Activated CD8-positive, alpha-beta memory T cell treated with anti-CD3 and anti-CD28 coated beads, Interleukin-2, amount 50 U/mL, for 24 hours (primary cell): ENCODE results near the gene CCDC47.

Experiments used
- DNase-seq: peaks from one replicate; pipeline ENCODE4 v3.0.0-alpha.2; 2020; ENCODE audit errors: extremely low read depth

CCDC47 gene

GRCh38 chr17:63785556-63785955 is 12.2 kb upstream of the CCDC47 start:
- DNase-seq = no peak

DNA sequence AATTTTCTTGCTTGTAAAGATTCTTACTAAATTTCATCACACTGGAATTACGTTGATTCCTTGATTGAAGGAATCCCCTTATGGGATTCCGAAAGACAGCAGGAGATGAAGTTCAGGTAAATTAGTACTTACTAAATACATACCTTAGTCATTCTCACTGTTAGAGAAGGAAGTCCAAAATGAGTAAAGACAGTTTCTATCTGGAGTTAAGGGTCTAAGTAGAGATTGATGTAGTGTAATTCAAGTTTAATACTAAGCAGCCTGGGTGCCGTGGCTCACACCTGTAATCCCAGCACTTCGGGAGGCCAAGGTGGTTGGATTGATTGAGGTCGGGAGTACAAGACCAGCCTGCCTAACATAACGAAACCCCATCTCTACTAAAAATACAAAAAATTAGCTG is 10.1 kb upstream of the CCDC47 start:
- DNase-seq = no peak

DNA sequence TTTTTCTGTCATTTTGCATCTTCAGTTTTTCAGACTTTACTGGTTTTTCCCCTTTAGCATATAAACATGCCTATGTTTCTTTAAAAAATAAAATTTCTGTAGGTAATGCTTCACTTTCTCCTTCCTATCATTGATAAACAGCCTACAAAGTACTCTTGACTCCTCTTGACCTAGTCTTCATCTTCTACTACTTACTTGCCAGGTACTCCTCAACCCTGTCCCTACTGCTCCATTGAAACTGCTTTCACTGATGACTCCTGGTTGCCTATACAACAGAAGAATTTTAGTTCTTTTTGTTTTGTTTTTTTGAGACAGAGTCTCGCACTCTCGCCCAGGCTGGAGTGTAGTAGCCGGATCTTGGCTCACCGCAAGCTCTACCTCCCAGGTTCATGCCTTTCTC is 7.5 kb upstream of the CCDC47 start:
- no peak for DNase-seq

DNA sequence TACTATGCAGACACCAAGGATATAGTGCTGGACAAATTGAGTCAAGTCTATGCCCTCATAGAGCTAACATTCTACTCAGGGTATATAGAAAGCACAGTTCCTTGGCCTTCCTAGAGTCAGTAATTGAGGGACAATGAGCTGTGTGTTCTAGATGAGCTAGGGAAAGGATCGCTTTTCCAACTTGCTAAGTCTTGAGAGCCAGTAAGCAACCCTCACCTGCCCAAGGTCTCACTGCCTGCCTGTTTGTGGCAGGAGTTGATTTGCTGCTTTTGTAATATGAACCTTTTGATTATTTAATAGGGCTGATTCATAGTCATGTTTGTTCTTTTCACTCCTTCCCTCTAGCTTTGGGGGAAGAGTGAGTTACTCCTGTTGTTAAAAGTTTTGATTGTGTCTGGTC is 7.1 kb upstream of the CCDC47 start:
- DNase-seq = no peak

DNA sequence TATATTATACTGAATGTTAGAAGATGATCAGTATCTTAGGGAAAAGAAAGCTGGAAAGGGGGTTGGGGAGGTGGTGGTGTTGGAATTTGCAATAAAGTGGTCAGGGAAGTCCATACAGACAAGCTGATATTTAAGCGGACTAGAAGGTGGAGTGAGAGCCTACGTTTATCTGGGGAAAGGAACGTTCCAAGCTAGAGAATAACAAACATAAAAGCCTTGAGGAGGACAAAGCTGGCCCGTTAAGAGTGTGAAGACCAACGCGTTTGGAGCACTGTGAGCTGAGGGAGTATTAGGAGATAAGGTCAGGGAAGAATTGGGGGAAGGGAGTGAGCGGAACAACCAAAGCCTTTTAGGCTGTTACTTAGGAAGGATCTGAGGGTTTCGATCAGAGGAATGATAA is 2.0 kb upstream of the CCDC47 start:
- no peak for DNase-seq

DNA sequence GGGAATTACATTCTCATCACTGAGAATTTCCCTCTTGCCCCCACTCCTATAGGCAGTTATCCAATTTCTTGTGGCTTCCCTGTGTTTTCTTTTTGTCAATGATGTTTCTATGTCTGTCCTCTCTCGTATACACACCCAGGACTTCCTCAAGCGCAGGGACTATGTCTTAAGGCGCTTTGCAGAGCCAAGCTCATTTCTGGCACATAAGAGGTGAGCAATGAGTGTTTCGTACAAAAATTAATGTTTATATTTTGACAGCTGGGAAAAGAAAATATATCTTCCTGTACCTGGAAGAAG is 1.5 kb upstream of the CCDC47 start:
- no peak for DNase-seq

- DNase-seq = peak; percentile 77
Measured at GRCh38 chr17:63774141-63774968, 958 bp upstream of the CCDC47 start, which contains the start of gene DDX42. DDX42 (plus strand) TSS chr17:63774170; CDS start chr17:63787050, 12,880 bp downstream.

GRCh38 chr17:63772801-63773271 is 561 bp downstream of the CCDC47 start:
- DNase-seq = no peak

DNA sequence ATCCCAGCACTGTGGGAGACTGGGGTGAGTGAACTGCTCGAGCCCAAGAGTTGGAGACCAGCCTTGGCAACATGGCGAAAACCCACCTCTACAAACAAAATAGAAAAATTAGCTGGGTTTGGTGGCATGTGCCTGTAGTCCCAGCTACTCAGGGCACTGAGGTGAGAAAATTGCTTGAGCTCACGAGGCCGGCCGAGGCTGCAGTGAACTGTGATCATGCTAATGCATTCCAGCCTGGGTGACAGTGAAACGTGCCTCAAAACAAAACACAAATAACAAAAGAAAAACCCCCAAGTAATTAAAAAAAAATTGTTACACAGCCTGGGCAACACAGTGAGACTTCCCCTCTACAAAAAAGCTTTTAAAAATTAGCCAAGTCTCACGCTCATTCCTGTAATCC is 5.0 kb downstream of the CCDC47 start:
- no peak for DNase-seq

DNA sequence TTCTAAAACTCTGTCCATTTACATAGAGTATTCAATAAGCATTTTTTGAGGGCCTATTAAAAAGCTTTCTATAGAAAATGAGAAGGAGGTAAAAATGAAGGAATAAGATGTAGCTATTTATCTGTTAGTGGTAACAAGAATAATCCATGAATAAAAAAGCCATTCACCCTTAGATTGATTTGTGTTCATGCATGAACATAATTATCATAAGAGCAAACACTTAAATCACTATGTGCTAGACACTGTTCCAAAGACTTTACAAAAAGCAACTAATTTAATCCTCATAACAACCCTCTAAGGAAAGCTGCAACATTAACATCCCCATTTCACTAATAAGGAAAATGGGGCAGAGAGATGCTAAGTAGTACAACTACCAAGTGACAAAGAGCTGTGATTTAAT is 6.6 kb downstream of the CCDC47 start:
- DNase-seq = no peak

DNA sequence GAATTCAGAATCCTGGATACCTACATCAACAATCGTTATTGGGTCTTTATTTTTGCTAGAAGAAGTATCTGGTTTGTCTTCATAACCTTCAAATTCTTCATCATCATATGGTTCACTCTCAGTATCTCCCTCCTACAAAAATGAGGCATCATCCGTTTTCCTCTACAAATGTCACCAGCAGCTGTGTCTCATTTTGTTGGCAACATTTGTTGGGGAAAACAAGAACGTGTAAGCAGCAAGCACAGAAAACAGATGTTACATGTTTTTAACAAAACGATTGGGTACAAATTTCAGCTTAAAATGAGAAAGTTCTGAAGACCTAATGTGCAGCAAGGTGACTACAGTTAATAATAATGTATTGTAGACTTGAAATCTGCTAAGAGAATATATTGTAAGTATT is 8.7 kb downstream of the CCDC47 start:
- no peak for DNase-seq

DNA sequence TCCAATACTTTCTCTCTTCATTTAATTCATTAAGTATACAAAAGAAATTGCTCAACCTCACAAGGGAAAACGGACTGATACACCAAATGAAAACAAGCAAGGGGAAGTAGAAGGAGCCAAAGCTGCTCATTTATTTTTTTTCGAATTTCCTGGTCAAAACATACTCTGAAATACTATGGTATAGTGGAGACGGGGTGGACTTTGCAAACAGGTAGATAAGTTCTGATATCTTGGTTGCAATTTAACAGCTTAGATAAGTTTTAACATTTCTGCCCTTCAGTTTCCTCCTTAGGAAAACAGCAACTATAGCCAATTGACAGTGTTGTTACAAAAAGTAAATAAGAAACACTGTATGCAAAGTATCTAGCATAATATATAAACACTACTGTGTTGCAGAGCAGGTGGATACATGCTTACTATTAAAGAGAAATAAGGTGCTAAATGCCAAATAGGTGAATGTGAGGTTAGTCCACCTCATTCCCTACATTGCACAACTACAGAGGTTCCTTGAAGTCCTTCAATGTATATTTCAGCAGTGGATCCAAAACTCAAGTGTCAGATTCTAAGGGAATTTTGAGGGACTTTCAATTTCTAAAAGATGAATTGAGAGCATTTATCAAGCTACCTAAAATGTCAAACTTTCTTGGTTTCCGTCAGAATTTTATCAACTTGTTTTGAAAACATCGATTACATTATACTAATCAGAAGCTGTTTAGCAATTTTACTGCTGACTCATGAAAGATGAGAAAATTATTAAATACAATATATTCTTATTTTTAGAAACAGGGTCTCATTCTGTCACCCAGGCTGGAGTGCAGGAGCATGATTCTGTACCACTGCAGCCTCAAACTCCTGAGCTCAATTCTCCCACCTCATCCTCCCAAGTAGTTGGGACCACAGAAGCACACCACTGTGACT is 11.0 kb downstream of the CCDC47 start:
- DNase-seq = no peak

- DNase-seq = no peak
Measured at GRCh38 chr17:63760771-63761539, 12.4 kb downstream of the CCDC47 start.

- no peak for DNase-seq
Measured at GRCh38 chr17:63758428-63758827, 15.0 kb downstream of the CCDC47 start.

- DNase-seq = no peak
Measured at GRCh38 chr17:63754046-63754445, 19.4 kb downstream of the CCDC47 start.

GRCh38 chr17:63753215-63753614 is 20.2 kb downstream of the CCDC47 start:
- no peak for DNase-seq

DNA sequence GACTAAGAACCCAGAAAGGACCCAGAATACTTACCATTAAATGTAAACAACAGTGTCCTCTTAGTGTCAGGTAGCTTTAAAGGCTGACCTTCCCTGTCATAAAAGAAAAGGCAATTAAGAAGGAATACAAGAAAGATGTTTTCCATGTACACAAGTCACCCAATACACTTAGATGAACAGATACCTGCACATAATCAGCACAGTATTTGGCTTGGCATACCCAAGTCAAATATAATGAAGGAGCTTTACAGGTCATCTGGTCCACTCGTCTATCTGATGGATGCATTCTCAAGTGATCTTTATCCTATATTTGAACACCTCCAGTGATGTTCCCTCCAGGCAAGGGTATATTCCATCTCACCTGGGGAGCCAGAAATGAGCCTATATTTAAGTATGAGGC is 20.7 kb downstream of the CCDC47 start:
- no peak for DNase-seq

GRCh38 chr17:63751806-63752205 is 21.6 kb downstream of the CCDC47 start:
- DNase-seq = no peak

DNA sequence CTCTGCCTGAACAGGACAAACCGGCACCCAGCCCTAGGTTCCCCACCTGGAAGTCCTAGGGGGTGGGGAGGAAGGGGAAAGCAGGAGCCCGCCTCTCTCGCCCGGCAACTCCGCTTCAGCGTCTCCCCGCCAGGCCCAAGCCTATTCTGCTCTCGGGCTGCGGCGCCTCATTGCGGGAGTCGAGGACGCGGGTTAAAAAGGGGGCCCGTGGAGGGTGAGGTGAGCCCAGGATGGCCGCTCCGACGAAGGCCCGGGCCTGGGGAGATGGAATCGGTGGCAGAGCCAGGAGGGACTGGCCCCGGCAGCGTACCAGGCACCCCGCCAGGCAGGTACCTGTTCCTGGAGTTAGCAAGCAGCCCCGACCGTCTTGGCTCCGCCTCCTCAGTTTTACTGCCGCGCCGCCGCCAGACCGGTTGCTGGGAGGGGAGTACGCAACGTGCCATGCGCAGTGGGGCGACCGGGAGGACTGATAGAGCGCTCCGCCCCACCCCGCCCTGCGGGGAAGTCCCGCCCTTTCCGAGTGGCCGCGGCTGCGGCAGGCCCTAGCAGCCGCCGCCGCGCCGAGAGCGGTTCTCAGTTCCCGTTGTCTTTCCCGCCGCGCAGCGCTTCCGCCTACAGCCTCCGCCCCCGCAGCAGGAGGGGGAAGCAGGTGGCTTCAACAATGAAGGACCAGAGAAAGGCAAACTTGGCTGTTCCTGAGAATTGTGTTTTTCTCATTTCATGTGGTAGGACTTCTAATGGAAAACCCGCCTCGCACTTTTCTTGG is 31.8 kb downstream of the CCDC47 start, which contains the start of gene STRADA:
Gene STRADA (minus strand): TSS at position 392 of the 766 bp plus-strand sequence. CDS start 13,430 bp downstream, outside the sequence.
- DNase-seq = peak; percentile 96

- DNase-seq = no peak
Measured at GRCh38 chr17:63741143-63741407, 32.3 kb downstream of the CCDC47 start.

GRCh38 chr17:63740464-63741142 is 32.8 kb downstream of the CCDC47 start:
- DNase-seq = no peak
